Epithelial cell of esophagus (primary cell): Measurements from ENCODE around the gene HAVCR1.

Source experiments
- DNase-seq: peaks from one replicate; pipeline ENCODE4 v3.0.0; 2010; ENCODE audit warnings: low read depth
- H3K4me3 ChIP-seq: 2 replicates; pipeline ENCODE4 v1.5.1; 2011; ENCODE audit warnings: mild to moderate bottlenecking, low read length, control low read depth
- CTCF ChIP-seq: IDR thresholded peaks from 2 replicates; pipeline ENCODE4 v1.5.1; 2011; ENCODE audit warnings: low read depth, mild to moderate bottlenecking, low read length, control low read depth, inconsistent platforms; ENCODE audit not compliant: insufficient read depth; ENCODE audit errors: missing control alignments

Gene HAVCR1

GRCh38 chr5:157085930-157086329, 27.0 kb upstream of the HAVCR1 start:
- no peak overlapping the region for H3K4me3 ChIP-seq
- no peak for DNase-seq
- TF ChIP-seq CTCF, result no peak

GRCh38 chr5:157080286-157080685, 21.4 kb upstream of the HAVCR1 start:
- no peak for TF ChIP-seq CTCF
- DNase-seq, result no peak
- H3K4me3 ChIP-seq, result no peak overlapping the region

- H3K4me3 ChIP-seq, result no peak overlapping the region
- DNase-seq, result peak; percentile 13
- no peak for TF ChIP-seq CTCF
These were observed 17.6 kb upstream of the HAVCR1 start for GRCh38 chr5:157076558-157076957.

- DNase-seq, result no peak
- H3K4me3 ChIP-seq, result no peak overlapping the region
- TF ChIP-seq CTCF, result no peak
These were observed 13.6 kb upstream of the HAVCR1 start for GRCh38 chr5:157072508-157072907.

- no peak overlapping the region for H3K4me3 ChIP-seq
- no peak for DNase-seq
- no peak for TF ChIP-seq CTCF
These were observed 11.0 kb upstream of the HAVCR1 start for GRCh38 chr5:157069949-157070348.

- DNase-seq, result no peak
- no peak for TF ChIP-seq CTCF
- H3K4me3 ChIP-seq, result no peak overlapping the region
These were observed 9.9 kb upstream of the HAVCR1 start for GRCh38 chr5:157068785-157069184.

- no peak for DNase-seq
- TF ChIP-seq CTCF, result no peak
- H3K4me3 ChIP-seq, result no peak overlapping the region
These were observed 9.4 kb upstream of the HAVCR1 start for GRCh38 chr5:157068339-157068738.
